ENCODE data around the gene HDAC7.
A peak's percentile ranks its signal among the peaks of the same experiment; 100 is the strongest.

Gene HDAC7

DNA sequence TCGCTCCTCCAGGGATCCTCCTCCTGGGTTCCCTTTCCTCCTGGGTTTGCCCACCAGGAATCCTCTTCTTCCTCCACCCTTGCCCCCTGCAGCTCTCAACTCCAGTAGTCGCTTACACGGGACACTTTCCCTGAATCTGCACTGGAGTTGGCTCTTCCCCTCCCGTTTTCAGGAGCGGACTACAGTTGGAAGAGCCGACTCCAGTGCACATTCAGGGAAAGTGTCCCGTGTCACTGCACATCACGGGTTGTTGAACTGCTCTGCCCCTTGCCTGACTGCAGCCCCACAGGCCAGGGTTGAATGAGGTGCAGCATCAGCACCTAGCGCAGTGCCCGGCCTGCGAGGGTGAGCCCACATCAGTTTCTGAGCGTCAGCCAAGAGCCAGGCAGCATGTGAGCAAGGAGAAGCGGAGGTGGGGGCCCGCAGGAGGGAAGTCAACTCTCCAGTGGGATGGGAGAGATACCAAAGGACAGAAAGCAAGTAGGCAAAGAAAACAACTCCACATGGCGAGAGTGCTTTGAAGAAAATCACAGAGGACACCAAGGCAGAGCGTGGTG, 74.1 kb downstream of the HDAC7 start:
- no peak for DNase-seq (ENCODE audit: low read depth)

DNA sequence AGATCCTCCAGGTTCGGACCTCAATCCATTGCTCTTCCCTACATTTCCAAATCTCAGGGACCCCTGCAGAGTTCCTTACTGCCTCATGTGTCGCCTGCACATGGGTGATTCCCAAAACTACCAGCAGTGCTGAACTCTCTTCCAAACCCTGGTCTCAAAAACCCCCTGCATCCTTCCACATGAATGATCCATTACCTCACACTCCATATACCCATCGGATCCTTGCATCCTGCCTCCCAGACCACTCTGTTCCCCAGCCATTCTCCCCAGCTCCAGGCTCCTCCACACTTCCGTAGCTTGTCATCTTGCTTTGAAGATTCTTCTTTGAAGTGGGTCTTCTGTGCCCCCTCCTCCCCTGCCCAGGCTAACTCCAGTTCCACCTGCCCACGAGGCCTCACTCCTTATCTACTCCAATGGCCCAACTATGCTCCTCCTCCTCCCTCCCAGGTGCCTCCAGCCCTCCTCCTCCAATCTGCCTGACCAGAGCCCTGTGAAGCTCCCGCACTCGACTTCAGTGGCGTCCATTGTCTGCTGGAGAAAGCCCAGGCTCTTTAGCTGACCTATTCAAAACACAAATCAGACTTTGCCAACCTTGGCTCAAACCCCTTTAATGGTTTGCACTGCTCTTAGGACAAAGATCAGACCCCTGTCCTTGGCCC, 74.8 kb downstream of the HDAC7 start:
- DNase-seq (ENCODE audit: low read depth): no peak

DNA sequence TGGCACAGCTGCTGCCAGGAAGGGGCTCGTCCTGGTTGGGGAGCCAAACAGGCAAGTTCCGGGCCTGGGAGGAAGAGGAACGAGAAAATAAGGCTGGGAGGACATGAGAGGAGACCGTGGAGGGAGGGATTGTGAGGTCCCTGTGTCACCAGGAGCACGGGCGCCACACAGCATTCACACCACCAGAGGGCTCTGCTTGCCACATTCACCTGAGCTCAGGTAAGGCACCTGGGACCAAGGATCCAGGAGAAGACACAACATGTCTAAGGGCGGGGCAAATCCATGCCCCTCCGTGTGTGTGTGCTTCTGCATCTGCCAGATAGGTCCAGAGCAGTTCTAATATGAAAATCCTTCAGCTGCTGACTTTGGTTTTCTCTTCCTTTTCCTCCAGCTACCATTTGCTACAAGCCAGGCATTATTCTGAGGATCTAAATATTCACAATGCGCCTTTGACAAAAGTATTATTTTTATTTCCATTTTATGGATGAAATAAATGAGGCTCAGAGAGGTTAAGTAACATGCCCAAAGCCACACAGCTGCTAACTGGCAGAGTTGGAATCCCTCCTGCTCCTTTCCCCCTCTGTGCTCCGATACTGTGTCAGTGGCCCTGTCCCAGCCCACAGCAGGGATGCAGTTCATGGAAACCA, 75.6 kb downstream of the HDAC7 start:
- no peak for DNase-seq (ENCODE audit: low read depth)

DNA sequence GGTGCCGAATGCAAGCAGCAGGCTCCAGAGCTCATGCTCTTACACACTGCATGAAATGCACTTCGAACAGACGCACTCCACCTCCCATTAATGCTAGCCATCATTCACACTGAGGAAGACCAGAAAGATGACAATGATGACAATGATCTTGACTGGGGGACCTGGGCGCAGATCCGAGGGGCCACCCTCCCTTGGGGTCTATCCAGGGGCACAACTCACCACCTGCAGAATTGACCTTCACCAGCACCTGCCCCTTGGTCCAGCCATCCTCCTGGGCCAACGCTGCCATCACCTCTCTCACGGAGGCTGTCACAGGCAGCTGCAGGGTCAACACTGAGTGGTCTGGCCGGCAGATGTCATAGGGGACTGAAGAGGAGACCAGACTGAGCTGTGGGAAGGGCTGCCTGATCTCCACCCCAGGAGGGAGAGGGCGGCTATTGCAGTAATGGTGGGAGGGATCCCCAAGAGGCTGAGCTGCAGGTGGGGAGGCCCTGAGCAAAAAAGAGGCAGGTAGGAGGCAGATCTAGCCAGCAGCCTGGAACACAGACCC, 76.3 kb downstream of the HDAC7 start:
- no peak for DNase-seq (ENCODE audit: low read depth)

DNA sequence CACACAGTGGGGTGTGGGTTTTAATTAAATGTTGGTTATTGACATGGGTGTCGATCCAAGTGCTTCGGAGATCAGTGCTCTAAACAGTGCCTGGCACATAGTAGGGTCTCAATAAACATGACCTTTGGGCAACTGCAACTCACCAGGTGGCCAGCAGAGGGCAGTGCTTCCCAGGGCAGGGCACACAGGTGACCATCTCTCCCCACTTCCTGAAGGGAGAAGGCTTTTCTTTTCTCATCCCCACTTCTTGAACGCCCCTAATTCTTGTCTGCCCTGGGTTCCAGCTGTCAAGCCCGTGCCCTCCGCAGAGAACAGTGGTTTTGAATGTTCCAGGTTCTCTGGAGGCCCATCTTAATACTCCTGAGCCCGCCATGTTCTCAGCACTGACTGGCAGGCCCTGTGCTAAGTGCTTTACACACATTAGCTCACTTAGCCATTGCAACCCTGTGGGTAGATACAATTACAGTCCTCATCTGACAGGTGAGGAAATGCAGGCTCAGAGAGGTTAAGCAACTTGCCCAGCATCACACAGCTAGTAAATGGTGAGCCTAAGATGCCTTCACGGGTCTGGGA, 77.4 kb downstream of the HDAC7 start:
- DNase-seq (ENCODE audit: low read depth): no peak

DNA sequence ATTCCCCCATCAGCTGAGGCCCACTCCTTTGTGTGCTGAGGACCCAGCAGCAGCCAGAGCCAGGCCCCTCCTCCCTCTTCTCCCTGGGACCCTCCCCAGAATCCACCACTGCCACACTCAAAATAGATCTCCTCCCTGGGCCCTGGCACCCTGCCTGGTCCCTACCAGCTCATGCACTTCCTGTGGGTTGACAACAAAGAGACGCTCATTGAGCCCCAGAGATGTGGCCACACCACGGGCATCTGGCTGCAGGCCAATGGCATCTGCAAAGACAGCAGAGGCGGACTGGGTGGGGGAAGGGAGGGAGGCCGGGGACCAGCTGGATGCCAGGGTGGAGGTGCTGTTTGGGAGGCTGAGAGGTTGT, 78.4 kb downstream of the HDAC7 start:
- no peak for DNase-seq (ENCODE audit: low read depth)

DNA sequence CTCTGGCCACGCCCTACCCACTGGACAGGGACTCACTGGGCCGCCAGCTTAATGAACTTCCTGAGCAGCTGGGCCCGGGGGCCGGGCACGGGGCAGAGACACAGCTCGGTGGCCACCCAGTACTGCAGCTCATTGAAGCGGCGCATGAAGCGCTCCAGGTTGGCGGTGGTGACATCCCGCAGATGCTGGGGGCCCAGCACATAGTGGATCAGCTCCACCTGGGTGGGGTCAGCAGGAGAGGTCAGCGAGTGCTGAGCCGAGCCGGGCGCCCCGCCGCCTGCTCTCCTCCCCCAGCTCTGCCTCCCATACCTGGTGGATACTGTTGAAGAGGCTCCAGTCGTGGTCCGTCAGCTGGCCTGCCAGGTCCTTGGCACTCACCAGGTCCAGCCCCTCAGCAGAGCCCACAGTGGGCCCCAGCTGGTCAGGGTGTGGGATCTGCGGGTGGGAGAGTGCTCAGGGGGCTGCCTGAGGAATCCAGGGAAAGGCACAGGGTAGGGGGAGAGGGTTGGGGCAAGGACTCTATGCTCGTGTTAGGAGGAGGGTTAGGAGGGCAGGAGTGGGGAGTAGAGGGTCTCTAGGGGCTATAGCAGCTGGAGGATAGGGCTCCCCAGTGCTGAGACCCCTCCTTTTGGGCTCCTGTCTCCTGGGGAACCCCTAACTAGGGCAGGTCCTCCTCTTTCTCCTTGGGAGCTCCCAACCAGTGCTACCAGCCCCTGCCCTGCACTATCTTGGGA, 78.9 kb downstream of the HDAC7 start:
- DNase-seq (ENCODE audit: low read depth): no peak

DNA sequence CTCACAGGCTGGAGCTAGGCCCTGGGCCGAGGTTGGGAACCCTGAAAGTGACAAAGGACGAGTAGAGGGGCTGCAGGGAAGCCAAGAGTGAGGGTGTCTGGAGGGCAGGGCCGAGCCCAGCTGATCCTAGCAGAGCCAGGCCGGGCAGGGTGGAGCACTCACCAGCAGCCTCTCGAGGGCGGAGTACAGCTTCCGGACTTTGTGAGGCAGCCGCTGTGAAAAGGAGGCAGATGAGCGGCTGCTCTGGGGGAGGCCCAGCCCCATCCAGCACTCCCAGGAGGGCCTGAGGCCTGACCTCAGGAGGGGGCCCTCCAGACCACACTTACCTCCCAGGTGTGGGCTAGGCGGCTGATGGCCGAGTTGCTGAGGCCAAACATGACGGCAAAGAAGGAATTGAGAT, 79.7 kb downstream of the HDAC7 start:
- DNase-seq (ENCODE audit: low read depth): no peak

DNA sequence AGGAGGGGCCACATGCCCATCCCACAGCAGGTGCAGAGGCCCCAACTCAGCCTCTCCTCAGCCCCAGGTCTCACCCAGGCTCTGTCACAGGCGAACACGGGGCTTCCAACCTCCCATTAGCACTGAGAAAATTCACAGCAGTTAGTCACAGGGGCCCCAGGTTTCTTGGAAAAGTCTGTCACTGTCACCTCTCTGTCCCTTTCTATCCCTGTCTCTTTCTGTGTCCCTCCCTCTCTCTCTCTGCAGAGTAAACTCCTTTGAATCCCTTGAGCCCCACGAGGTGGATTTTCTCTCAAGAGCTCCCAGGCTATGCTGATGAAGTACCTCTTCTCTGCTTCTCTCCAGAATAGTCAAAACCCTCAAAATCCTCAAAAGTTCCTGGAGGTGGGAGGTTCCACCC, 80.4 kb downstream of the HDAC7 start:
- DNase-seq (ENCODE audit: low read depth): no peak

DNA sequence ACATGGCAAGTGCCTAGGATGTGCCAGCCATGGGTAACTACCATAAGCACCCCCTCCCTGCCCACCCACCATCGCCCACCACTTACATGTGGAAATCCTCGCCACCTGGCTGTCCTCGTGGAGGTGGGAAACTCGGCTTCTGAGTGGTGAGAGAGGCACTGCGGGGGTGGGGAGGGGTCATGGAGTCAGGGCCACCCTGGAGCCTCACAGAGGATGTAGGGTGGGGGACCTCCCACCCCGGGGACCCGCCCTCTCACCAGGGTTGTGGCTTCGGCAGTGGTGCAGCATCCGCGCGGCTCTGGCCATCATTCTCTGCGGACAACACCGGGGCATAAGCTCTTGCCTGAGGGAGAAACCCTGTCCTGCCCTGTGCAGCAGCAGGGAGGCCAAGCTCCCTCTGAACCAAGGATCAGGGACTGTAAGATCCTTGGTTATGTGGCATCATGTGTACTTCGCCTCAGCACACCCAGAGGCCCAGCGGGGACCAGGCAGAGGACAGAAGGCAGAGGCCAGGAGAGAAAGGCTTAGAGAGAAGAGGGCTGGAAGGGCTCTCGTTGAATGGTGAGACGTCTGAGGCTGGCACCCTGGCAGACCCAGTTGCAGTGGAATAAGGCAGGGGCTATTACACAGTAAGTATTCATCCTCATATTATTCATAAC, 81.6 kb downstream of the HDAC7 start:
- no peak for DNase-seq (ENCODE audit: low read depth)

DNA sequence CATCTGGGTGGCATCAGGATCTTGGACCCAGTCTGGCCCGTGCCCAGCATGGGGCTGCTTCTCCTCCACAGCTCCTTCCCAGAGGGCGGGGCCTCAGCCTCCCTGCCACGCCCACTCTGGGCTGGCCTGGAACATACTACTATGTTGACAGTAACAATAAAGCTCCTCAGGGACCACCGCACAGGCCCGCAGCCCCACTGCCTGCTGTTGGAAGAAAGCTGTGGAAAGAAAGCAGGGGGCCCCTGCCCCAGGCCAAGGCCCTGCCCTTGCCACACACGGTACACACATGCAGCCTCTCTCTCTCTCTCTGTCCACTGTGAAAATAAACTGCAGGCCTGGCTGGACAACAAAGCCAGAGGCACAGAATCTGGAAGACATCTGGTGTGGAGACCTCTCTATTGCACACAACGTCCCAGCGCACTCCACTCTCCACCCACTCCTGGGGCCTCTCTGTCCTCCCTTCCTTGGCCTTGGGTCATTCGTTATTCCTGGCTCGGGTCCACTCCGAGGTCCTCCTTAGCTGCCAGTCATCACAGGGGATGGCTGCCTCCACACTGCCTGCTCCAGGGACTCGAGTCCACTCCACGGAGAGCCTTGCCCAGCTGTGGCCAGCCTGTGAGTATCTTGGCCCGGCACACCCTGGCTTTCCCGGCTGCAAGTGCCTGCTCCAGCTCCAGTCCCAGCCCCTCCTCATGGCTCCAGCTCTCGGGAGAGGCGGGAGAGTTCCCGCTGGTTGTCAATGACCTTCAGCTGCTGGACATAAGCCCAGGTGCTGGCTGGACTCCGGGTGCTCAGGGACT, 82.6 kb downstream of the HDAC7 start:
- DNase-seq (ENCODE audit: low read depth): peak; percentile 69

DNA sequence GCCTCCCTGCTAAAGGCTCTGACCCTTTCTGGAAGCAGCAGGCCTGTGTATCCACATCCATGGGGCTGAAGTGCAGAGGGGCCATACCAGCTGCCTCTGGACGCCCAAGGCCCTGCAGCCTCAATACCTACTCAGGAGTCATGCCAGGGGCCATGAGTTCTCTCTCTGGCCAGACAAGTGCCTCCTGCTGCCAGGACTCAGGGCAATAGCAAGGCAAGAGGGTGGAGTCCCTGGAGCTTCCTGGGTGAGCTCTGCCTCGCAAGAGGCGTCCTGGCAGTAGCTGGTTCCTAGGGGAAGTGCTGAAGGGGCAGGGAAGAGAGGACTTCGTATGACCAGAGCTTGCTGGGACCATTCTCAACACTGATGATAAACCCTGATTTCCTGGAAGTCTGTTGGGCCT, 83.5 kb downstream of the HDAC7 start:
- DNase-seq (ENCODE audit: low read depth): no peak

DNA sequence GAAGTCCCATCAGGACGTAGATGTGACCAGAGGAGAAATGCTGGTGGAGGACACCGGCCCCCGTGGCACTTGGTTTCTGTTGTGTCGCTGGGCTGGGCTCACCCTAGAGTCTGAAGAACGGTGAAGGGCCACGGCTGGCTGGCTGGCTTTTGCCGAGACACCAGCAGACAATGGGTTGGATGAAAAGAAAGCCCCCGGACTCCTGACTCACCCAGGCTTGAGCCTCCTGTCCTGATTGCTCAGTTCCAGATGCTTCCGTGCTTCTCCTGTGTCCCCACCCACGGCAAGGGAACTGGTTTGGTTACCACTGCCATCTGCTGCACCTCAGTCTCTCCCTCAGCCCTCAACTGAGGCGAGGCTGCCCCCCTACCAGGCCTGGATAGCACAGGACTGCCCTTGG, 84.1 kb downstream of the HDAC7 start:
- no peak for DNase-seq (ENCODE audit: low read depth)

DNA sequence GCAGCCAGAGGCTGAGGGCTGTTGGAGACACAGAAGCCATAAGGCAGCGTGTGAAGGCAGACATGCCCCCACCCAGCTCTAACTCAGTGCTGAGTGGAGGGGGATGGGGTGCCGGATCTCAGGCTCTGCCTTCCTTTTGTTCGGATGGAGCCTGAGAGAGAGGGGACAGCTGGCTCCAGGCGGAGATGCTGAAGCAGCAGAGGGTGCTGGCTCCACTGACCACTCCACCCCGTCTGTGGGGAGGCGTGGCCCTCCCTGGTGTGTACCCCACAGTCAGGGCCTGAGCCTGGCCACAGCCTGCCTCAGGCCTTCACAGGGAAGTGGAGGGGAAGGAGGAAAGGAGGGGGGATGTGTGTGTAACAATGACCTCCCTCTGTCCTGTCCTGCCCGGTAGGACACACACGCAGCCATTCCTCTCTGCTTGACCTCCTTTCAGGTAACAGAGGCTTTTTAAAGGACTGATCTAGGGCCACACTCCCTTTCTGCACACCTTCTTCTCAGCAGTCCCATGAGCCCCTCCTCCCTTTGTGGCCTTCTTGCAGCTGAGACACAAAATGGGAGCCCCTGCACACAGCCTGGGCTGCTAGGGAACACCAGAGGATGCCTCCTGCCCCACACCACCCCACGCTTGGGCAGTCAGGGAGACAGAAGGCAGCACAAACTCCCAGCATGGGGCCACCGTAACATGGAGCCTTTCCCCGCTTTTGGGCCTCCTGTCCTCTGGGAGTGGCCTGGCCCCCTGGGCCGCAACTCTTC, 84.8 kb downstream of the HDAC7 start:
- DNase-seq (ENCODE audit: low read depth): no peak

DNA sequence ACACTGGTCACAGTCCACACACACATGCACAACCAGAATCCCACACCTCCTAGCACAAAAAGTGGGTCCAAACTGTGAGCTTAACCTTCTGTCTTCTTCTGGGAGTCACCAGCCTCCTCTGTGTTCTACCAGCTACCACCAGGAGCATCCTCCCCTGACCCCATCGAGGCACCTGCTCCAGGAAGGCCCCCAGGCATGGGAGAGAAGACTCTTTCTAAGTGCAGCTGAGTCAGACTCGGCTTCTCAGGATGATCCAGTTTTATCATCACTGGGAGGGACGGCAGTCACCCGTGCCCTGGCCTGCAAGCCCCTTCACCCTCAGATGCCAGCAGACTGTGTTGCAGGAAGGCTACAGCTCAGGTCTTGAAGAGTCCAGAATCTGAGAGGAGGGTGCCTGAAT, 86.6 kb downstream of the HDAC7 start:
- no peak for DNase-seq (ENCODE audit: low read depth)

All from GM04503 (cell line).